ENCODE measurements around the gene RGS3. TPM values are rescaled to one million over a fixed set of nuclear protein-coding genes. Genes with fewer than 3 reads are reported as not detected.
A peak's percentile ranks its signal among the peaks of the same experiment; 100 is the strongest.

RGS3 gene
- polyA plus RNA-seq, 2 of the 4 experiments (the other 2 are of a cell fraction) = 19.6 to 22.9 TPM

DNA sequence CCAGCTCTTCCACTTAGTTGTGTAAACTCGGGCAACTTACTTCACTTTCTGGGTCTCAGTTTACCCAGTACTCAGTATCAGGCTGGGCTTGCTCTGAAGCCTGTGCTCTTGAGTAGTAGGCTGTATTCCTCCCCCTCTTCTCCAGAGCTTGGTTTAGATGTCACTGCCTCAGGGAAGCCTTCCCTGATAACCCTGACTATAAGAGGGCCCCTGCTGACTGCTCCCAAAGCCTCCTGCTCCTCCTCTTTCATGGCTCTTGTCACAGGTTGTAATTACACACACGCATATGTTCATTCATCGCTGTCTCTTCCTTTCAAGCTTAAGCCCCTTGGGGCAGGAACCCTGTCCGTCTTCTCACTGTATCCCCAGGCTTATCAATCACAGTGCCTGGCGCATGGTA lies 140.2 kb downstream of the RGS3 start:
- ChIA-PET POLR2A (interaction anchor here (1.1 to 1.4 kb wide), 2 partner anchors 10 to 193 kb away, joined by 3 read pairs; partner anchors contain the start of genes C9orf43 and POLE3), CTCF (interaction anchor here (0.6 to 31.8 kb wide), 6 partner anchors 13 to 158 kb away, joined by 3 to 1349 read pairs (median 7); no protein-coding TSS in a partner anchor)
- peaks cover 7% of the 10 kb centered on the region for H3K4me1 ChIP-seq
- no peak overlapping the region for H3K4me3 ChIP-seq
- FAIRE-seq = no peak
- TF ChIP-seq CBX2 (IDR thresholded peaks at IDR 0.05; ENCODE audit: borderline replicate concordance, low read depth) (no peak), CHD4 (IDR thresholded peaks at IDR 0.05; ENCODE audit: borderline replicate concordance) (no peak), SMC3 (IDR thresholded peaks at IDR 0.05) (no peak), HOXA7 (CRISPR knock-in tag; IDR thresholded peaks at IDR 0.05) (no peak), TFCP2L1 (CRISPR knock-in tag; IDR thresholded peaks at IDR 0.05) (no peak), ZNF302 (CRISPR knock-in tag; IDR thresholded peaks at IDR 0.05) (no peak), POLR2A (IDR thresholded peaks at IDR 0.05; ENCODE audit: low read length) (no peak), GATA3 (IDR thresholded peaks at IDR 0.05; ENCODE audit: borderline replicate concordance) (no peak)
- TF ChIP-seq, protein P1, sequence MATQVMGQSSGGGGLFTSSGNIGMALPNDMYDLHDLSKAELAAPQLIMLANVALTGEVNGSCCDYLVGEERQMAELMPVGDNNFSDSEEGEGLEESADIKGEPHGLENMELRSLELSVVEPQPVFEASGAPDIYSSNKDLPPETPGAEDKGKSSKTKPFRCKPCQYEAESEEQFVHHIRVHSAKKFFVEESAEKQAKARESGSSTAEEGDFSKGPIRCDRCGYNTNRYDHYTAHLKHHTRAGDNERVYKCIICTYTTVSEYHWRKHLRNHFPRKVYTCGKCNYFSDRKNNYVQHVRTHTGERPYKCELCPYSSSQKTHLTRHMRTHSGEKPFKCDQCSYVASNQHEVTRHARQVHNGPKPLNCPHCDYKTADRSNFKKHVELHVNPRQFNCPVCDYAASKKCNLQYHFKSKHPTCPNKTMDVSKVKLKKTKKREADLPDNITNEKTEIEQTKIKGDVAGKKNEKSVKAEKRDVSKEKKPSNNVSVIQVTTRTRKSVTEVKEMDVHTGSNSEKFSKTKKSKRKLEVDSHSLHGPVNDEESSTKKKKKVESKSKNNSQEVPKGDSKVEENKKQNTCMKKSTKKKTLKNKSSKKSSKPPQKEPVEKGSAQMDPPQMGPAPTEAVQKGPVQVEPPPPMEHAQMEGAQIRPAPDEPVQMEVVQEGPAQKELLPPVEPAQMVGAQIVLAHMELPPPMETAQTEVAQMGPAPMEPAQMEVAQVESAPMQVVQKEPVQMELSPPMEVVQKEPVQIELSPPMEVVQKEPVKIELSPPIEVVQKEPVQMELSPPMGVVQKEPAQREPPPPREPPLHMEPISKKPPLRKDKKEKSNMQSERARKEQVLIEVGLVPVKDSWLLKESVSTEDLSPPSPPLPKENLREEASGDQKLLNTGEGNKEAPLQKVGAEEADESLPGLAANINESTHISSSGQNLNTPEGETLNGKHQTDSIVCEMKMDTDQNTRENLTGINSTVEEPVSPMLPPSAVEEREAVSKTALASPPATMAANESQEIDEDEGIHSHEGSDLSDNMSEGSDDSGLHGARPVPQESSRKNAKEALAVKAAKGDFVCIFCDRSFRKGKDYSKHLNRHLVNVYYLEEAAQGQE (IDR thresholded peaks at IDR 0.05) = no peak
- TF ChIP-seq, protein P2, sequence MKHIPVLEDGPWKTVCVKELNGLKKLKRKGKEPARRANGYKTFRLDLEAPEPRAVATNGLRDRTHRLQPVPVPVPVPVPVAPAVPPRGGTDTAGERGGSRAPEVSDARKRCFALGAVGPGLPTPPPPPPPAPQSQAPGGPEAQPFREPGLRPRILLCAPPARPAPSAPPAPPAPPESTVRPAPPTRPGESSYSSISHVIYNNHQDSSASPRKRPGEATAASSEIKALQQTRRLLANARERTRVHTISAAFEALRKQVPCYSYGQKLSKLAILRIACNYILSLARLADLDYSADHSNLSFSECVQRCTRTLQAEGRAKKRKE (CRISPR knock-in tag; IDR thresholded peaks at IDR 0.05; ENCODE audit: low read depth) = no peak
- H3K9me3 ChIP-seq = no peaks in the 10 kb centered on the region
- no peak overlapping the region for H3K4me2 ChIP-seq
- no peak overlapping the region for H3K27ac ChIP-seq
- no peak for DNase-seq (ENCODE audit: low read depth in 1 of 2, low spot score in 1 of 2)
- no peak for ATAC-seq
- WGBS (ENCODE audit: missing lambda C conversion rate) = 80% methylated on average over 5 of the region's 5 CpGs

DNA sequence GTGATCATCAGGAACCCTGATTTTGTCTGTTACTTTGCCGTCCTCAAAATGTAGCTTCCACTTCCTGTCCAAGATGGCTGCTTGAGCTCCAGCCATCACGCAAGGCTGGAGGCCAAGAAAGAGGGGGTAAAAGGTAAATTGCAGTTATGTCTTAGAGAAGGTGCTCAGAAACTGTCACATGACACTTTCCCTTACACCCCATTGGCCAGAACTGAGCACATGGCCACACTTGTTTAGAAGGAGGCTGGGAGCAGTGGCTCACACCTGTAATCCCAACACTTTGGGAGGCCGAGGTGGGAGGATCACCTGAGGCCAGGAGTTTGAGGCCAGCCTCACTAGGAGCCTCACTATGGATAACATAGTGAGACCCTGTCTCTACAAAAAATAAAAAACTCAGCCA lies 140.9 kb downstream of the RGS3 start:
- Histone ChIP-seq H3K4me1 (peaks cover 7% of the 10 kb centered on the region), H3K27ac (no peak overlapping the region), H3K9me3 (no peaks in the 10 kb centered on the region), H3K4me3 (no peak overlapping the region), H3K4me2 (no peak overlapping the region)
- TF ChIP-seq, protein P3, sequence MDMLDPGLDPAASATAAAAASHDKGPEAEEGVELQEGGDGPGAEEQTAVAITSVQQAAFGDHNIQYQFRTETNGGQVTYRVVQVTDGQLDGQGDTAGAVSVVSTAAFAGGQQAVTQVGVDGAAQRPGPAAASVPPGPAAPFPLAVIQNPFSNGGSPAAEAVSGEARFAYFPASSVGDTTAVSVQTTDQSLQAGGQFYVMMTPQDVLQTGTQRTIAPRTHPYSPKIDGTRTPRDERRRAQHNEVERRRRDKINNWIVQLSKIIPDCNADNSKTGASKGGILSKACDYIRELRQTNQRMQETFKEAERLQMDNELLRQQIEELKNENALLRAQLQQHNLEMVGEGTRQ (IDR thresholded peaks at IDR 0.05) = peak; percentile 81
- TF ChIP-seq, protein P1 (IDR thresholded peaks at IDR 0.05) = no peak
- POLR2A ChIA-PET = interaction anchor here (1.1 to 1.4 kb wide), 2 partner anchors 10 to 194 kb away, joined by 3 read pairs; partner anchors contain the start of genes C9orf43 and POLE3
- DNase-seq (ENCODE audit: low read depth in 1 of 2, low spot score in 1 of 2) (no peak), FAIRE-seq (no peak), ATAC-seq (no peak)
- 86% methylated on average over 3 of the region's 3 CpGs for WGBS (ENCODE audit: missing lambda C conversion rate)
- CTCF ChIA-PET = interaction anchor here (0.6 to 31.8 kb wide), 7 partner anchors 10 to 158 kb away, joined by 3 to 1349 read pairs (median 4); no protein-coding TSS in a partner anchor

DNA sequence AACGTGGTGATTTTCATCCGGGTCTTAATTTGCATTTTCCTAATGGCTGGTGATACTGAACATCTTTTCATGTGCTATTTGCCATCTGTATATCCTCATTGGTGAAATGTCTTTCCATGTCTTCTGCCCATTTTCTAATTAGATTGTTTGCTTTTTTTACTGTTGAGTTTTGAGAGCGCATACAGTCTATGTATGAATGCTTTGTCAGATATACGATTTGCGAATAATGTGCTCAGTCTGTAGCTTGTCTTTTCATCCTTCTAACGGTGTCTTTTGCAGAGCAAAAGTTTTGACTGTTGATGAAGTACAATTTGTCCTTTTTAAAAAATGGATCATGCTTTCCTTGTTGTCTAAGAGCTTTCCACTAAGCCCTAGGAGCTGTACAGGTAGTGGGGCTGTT lies 143.0 kb downstream of the RGS3 start:
- DNase-seq (ENCODE audit: low read depth in 1 of 2, low spot score in 1 of 2) = no peak
- ATAC-seq = no peak
- CTCF ChIA-PET = interaction anchor here (1.3 to 31.8 kb wide), 3 partner anchors 15 to 313 kb away, joined by 3 to 1349 read pairs (median 168); no protein-coding TSS in a partner anchor
- H3K27ac ChIP-seq = no peak overlapping the region
- POLR2A ChIA-PET = interaction anchor here (0.6 kb wide), 1 partner anchor 367 kb away, joined by 3 read pairs; no protein-coding TSS in a partner anchor
- WGBS (ENCODE audit: missing lambda C conversion rate) = 72% methylated on average over 6 of the region's 6 CpGs
- FAIRE-seq = no peak
- H3K9me3 ChIP-seq = no peaks in the 10 kb centered on the region
- peaks cover 7% of the 10 kb centered on the region for H3K4me1 ChIP-seq
- no peak overlapping the region for H3K4me3 ChIP-seq
- no peak overlapping the region for H3K4me2 ChIP-seq
- TF ChIP-seq CBX2 (IDR thresholded peaks at IDR 0.05; ENCODE audit: borderline replicate concordance, low read depth) (no peak), HOXA7 (CRISPR knock-in tag; IDR thresholded peaks at IDR 0.05) (no peak), MAZ (IDR thresholded peaks at IDR 0.05; ENCODE audit: borderline replicate concordance, low read depth, low read length) (no peak), KDM1A (IDR thresholded peaks at IDR 0.05; ENCODE audit: low read depth) (no peak), RAD21 (conservative IDR thresholded peaks at IDR 0.05 in 1 of 2, IDR thresholded peaks at IDR 0.05 in 1 of 2) (no peak), ZFP36 (IDR thresholded peaks at IDR 0.05; ENCODE audit: borderline replicate concordance, partially characterized antibody) (no peak), BHLHE40 (IDR thresholded peaks at IDR 0.05; ENCODE audit: low read depth, low read length) (no peak), MYC (IDR thresholded peaks at IDR 0.05; ENCODE audit: borderline replicate concordance, low read length) (no peak), HOXB13 (CRISPR knock-in tag; IDR thresholded peaks at IDR 0.05; ENCODE audit: low read depth) (no peak)
- TF ChIP-seq, protein P2 (CRISPR knock-in tag; IDR thresholded peaks at IDR 0.05; ENCODE audit: low read depth) = no peak
- TF ChIP-seq, protein P4, sequence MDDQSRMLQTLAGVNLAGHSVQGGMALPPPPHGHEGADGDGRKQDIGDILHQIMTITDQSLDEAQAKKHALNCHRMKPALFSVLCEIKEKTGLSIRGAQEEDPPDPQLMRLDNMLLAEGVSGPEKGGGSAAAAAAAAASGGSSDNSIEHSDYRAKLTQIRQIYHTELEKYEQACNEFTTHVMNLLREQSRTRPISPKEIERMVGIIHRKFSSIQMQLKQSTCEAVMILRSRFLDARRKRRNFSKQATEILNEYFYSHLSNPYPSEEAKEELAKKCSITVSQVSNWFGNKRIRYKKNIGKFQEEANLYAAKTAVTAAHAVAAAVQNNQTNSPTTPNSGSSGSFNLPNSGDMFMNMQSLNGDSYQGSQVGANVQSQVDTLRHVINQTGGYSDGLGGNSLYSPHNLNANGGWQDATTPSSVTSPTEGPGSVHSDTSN (IDR thresholded peaks at IDR 0.05) = no peak
- TF ChIP-seq, protein P5, sequence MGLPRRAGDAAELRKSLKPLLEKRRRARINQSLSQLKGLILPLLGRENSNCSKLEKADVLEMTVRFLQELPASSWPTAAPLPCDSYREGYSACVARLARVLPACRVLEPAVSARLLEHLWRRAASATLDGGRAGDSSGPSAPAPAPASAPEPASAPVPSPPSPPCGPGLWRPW (IDR thresholded peaks at IDR 0.05) = no peak

All from A549 (cell line).